ENCODE data around the gene TLL1.
A peak's percentile ranks its signal among the peaks of the same experiment; 100 is the strongest.

The TLL1 gene

DNA sequence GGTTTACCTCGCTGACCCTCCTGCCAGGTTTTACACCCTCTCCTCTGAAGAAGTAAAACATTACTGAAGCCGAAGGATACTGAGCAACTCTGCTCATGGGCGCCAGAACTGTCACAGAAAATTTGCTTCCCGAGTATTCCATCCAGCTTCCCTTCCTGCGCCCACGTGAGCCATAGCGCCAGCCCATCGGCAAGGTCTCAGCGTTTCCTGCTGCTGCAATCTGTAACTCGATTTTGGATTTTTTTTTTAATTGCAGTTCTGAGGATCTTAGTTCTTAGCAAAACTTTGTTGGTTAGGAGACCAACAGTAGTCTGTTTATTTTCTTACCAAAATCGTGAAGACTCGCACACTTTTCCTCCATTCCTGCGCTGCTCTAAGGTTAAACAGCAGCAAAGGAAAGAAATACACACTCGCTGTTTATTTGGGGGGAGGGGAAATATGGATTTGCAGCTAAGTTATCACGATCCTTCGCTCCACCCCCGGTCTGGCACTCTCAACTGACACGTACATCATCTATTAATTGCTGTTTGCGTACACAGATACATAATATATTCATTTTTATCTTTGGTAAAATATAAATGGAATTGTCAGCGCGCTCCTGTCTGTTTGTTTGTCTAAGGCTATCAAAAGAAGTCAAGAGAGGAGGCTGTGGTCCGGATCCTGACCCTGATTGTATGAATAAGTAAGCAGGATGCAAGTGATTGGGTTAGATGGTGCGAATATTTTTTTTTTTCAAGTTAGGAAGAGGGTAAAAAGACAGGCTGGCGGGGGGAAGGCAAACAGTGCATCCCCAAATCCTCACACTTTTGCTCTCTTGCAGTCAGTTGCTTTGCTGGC is at the start of gene TLL1:
Gene TLL1, plus strand, starts transcription at position 777 of the 837 bp plus-strand sequence. CDS start 668 bp downstream, outside the sequence.
- Mint-ChIP-seq H3K36me3 (no peaks in the 10 kb centered on the region), H3K4me1 (ENCODE audit: low read depth) (peaks cover 13% of the 10 kb centered on the region), H3K9me3 (ENCODE audit: low read depth) (peaks cover 4% of the 10 kb centered on the region), H3K4me3 (peak within 1 kb of the TSS; percentile 46), H3K27me3 (peaks cover 38% of the 10 kb centered on the region), H3K27ac (no peak within 1 kb of the TSS)

DNA sequence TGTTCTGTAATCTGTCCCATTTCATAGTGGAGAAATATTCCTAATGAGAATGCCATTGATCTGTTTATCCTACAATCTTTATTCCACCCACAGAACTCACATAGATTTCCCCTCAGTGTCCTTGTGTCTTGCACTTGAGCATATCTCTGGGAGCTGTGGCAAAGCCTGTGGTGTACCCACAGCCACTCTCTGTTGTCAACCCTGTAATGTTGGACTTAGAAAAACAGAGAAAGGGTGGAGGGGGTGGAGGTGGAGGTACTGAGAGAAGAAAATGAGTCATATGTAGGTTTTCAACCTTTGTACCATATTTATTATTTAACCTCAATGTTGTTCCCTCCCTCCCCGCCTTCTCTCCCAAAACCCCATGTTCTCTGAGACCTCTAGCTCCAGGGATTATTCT is 46.9 kb upstream of the TLL1 start:
- Mint-ChIP-seq H3K9me3 (ENCODE audit: low read depth) (peaks cover 11% of the 10 kb centered on the region), H3K36me3 (no peaks in the 10 kb centered on the region), H3K27ac (no peak overlapping the region), H3K4me3 (no peak overlapping the region), H3K27me3 (no peaks in the 10 kb centered on the region), H3K4me1 (ENCODE audit: low read depth) (no peaks in the 10 kb centered on the region)

DNA sequence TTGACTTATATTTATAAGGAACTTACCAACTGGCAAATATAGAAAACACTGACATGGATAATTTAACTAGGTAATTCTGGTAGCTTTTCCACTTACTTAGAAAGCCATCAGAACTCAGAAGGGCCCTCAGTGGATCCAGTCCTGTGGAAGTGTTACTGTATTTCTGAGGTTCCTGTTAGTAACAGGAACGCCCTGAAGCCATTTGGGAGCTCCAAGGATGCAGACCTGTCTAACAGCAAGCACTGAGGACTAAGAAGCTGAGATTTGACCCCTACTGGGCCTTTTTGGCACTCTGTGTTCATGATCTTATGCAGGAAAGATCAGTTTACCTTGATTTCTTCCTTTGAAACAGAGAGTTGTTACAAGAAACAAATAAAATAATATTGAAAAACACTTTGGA is 46.0 kb upstream of the TLL1 start:
- H3K27ac Mint-ChIP-seq = no peak overlapping the region

DNA sequence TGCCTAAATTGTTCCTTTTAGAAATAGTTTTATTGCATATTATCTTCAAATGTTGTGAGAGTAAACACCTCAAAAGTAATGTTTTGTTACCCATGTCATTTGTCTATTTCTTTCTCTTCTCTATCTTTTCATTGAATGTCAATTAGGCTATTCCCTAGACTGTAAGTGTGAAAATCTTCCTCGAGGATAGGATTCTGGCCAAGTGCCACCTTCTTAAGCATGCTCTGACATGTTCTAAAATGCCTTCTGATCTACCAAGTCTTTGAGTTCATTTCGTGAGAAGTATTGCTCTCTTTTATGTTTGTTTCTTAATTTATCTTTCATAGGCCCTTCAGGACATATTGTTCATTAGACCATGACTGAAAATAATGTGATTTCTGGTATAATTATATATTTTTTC is 44.1 kb upstream of the TLL1 start:
- H3K4me3 Mint-ChIP-seq = no peak overlapping the region
- H3K27me3 Mint-ChIP-seq = no peaks in the 10 kb centered on the region
- H3K27ac Mint-ChIP-seq = no peak overlapping the region
- H3K4me1 Mint-ChIP-seq (ENCODE audit: low read depth) = no peaks in the 10 kb centered on the region
- H3K36me3 Mint-ChIP-seq = no peaks in the 10 kb centered on the region
- H3K9me3 Mint-ChIP-seq (ENCODE audit: low read depth) = peaks cover 11% of the 10 kb centered on the region

More for the DNA sequence above, 46.0 kb upstream of the TLL1 start:
- Mint-ChIP-seq H3K9me3 (ENCODE audit: low read depth) (peaks cover 11% of the 10 kb centered on the region), H3K36me3 (no peaks in the 10 kb centered on the region), H3K4me1 (ENCODE audit: low read depth) (no peaks in the 10 kb centered on the region), H3K27me3 (no peaks in the 10 kb centered on the region), H3K4me3 (no peak overlapping the region)

DNA sequence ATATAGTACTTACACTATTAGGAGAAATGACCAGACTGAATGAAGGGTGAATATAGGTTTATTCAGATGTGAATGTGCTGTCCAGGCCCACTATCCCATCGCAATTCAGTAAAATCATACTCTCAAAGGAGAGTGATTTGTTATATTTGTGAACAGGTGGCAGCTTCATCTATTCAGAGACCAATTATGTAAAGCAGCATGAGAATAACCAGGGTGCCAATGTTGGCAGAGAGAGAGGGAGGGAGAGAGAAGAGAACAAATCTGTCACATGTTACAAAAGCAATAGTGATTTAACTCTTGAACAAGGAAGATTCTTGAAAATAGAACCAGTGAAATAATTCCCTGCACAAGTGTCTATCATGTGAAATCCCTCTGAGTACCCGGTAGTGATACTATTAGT is 38.9 kb upstream of the TLL1 start:
- Mint-ChIP-seq H3K27ac (no peak overlapping the region), H3K4me1 (ENCODE audit: low read depth) (no peaks in the 10 kb centered on the region), H3K9me3 (ENCODE audit: low read depth) (peaks cover 5% of the 10 kb centered on the region), H3K27me3 (no peaks in the 10 kb centered on the region), H3K4me3 (no peak overlapping the region), H3K36me3 (no peaks in the 10 kb centered on the region)

DNA sequence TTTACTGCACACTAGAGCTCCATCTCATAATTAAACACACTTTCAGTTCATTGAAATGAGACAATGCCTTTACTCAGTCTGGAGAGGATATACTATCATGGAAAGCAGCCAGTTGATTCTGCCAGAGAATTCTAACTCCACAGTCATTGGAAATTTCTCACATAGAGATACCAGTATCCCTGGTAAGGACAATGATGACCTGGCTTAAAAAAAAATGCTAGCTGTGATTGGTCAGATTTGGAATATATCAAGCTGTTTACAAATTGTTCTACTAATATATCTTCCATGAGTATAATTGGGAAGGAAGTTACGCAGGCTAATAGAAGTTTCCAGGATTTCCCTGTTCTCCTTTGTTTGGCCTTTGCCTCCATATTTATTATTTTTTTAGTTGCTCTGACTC is 34.5 kb upstream of the TLL1 start:
- peaks cover 2% of the 10 kb centered on the region for H3K27me3 Mint-ChIP-seq
- no peak overlapping the region for H3K4me3 Mint-ChIP-seq
- H3K27ac Mint-ChIP-seq = no peak overlapping the region
- H3K9me3 Mint-ChIP-seq (ENCODE audit: low read depth) = peaks cover 5% of the 10 kb centered on the region
- H3K36me3 Mint-ChIP-seq = no peaks in the 10 kb centered on the region
- H3K4me1 Mint-ChIP-seq (ENCODE audit: low read depth) = no peaks in the 10 kb centered on the region

DNA sequence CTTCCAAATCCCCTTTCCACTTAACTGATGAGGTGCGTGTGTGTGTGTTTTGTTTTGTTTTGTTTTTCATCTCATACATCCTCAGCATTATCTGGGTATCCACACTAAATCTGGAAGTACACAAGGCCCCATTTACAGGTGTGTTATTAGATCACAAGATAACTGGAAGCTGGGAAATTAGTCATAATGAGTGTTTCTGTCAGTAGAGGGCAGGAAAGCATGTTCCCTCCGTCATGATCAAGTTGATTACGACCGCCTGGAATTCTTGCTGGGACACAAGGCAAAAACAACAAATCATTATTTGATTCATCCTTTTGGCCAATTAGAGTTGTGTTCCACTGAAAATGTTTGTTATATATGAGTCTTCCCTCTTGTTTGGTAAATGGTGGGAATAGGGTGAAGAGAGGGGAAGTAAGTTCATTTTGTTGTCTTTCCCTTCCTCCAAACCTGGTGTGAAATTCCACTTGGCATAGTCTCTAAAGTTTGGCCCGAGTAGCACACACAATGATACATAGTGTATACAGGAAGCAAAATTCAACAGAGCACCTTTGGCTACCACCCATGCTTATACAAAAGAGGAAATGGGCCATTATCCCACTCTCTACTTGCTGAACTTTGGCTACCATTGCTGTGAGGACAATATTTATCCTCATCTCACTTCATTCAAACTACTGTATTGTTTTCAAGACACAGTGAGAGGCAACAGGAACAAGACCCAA is 33.3 kb upstream of the TLL1 start:
- H3K4me1 Mint-ChIP-seq (ENCODE audit: low read depth) = no peaks in the 10 kb centered on the region
- no peaks in the 10 kb centered on the region for H3K36me3 Mint-ChIP-seq
- H3K27me3 Mint-ChIP-seq = peaks cover 2% of the 10 kb centered on the region
- no peak overlapping the region for H3K4me3 Mint-ChIP-seq
- no peak overlapping the region for H3K27ac Mint-ChIP-seq
- peaks cover 5% of the 10 kb centered on the region for H3K9me3 Mint-ChIP-seq (ENCODE audit: low read depth)

DNA sequence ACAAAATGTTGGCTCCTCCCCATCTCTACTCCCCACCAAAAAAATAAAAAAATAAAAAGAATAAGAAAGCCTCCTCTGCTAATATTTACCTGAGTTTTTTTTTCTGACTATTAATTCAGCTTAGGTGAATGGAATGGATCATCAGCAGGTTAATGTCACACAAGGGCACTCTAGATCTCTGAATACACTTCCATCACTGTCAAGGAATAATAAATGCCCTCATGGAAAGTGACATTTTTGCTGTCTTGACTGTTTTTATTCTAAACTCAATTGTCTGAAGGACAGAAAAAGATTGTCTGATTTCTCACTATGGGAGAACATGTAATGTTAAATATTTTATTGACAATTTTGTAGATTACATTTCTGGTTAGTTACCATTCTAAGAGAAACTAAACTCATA is 30.4 kb upstream of the TLL1 start:
- Mint-ChIP-seq H3K4me3 (no peak overlapping the region), H3K9me3 (ENCODE audit: low read depth) (no peaks in the 10 kb centered on the region), H3K27ac (no peak overlapping the region), H3K27me3 (peaks cover 2% of the 10 kb centered on the region), H3K4me1 (ENCODE audit: low read depth) (no peaks in the 10 kb centered on the region), H3K36me3 (no peaks in the 10 kb centered on the region)

DNA sequence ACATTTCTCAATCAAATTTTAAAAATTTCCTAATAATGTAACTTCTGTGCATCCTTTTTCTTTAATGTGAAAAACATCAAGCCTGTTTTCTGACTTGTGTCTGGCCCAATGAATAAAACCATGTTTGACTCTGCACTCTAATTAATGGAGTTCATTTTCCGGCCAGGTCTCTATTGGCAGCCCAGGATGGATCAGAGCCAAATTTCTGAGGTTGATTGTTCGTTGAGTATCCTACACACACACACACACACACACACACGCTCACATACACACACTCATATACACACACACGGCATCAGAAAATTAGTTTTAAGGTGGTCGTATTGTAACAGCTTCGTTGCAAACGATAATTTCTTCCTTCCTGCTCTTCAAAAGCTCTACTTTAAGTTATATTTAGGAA is 28.9 kb upstream of the TLL1 start:
- Mint-ChIP-seq H3K36me3 (no peaks in the 10 kb centered on the region), H3K4me3 (no peak overlapping the region), H3K27me3 (peaks cover 2% of the 10 kb centered on the region), H3K4me1 (ENCODE audit: low read depth) (no peaks in the 10 kb centered on the region), H3K9me3 (ENCODE audit: low read depth) (no peaks in the 10 kb centered on the region), H3K27ac (no peak overlapping the region)

DNA sequence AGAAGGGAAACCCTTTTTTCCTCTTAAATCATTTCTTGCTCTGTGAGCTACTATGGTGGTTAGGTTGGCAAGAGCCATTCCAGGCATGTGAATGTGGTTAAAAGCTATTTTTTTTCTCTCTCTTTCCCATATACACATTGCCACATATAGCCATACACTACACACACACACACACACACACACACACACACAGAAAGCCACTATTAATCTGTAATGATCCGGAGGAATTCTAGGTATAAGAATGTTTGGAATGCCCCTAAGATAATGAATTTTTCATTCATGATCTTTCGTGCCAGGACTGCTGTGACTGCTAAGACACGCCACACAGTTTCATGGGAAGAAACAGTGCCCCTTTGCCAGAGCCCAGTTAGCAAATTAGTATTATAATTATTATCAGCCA is 21.8 kb upstream of the TLL1 start:
- no peaks in the 10 kb centered on the region for H3K36me3 Mint-ChIP-seq
- H3K27me3 Mint-ChIP-seq = no peaks in the 10 kb centered on the region
- no peak overlapping the region for H3K4me3 Mint-ChIP-seq
- no peaks in the 10 kb centered on the region for H3K9me3 Mint-ChIP-seq (ENCODE audit: low read depth)
- H3K27ac Mint-ChIP-seq = no peak overlapping the region
- H3K4me1 Mint-ChIP-seq (ENCODE audit: low read depth) = no peaks in the 10 kb centered on the region

DNA sequence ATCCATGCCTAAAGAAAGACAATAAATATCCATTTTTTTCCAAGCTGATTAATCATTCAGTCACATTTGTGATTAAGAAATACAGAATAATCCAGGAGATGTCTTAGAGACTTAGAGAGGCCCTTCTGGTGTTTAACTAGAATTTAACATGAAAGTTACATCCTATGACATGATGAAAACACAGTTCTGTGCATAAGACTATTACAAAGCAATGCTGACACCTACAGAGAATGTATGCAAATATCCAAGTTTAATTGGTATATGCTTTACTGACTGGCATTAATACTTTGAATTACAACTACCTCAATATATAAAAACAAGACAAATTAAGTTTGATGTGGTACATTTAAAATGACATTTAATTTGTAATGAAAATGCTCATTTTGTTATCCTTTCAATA is 17.8 kb upstream of the TLL1 start:
- Mint-ChIP-seq H3K9me3 (ENCODE audit: low read depth) (no peaks in the 10 kb centered on the region), H3K4me3 (no peak overlapping the region), H3K4me1 (ENCODE audit: low read depth) (no peaks in the 10 kb centered on the region)

DNA sequence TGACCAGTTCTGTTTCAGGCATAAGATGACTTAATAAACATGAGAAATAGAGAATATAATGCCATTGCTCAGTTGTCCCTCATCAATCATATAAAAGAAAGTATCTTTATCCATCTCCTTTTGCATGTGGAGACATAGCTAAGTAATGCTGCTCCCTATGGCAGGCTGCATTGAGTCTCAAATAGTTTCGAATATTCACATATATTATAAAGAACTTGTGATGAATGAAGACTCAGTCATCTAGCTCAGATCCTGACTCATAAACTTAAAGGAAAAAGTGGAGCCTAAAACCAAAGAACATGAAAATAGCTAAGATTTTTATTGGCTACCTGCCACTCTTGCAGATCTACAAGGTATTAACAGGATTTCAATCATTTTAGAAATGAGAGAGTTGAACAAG is 11.7 kb upstream of the TLL1 start:
- Mint-ChIP-seq H3K27me3 (peaks cover 1% of the 10 kb centered on the region), H3K36me3 (no peaks in the 10 kb centered on the region), H3K9me3 (ENCODE audit: low read depth) (no peaks in the 10 kb centered on the region), H3K4me1 (ENCODE audit: low read depth) (no peaks in the 10 kb centered on the region), H3K4me3 (no peak overlapping the region), H3K27ac (no peak overlapping the region)

More for the DNA sequence above, 17.8 kb upstream of the TLL1 start:
- H3K27me3 Mint-ChIP-seq = peaks cover 1% of the 10 kb centered on the region
- H3K27ac Mint-ChIP-seq = no peak overlapping the region
- no peaks in the 10 kb centered on the region for H3K36me3 Mint-ChIP-seq

DNA sequence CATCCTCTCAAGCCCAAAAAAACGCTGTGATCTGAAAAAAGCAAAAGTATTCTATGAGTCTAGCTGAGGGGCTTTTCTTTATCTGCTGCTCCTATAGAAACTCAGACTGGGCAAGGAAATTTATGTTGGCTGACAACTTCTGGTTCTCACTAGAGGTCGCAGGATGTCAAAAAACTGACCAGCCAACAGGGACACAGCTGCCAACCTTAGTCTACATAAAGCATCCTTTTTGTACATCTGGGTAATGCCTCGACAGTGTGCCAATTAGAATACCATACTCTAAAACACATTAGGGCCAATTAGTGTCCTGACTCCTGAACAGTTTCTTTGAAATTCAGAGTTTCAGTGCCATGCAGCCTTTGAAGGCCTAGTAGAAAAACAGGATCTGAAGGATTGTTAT is 8.8 kb upstream of the TLL1 start:
- no peaks in the 10 kb centered on the region for H3K4me1 Mint-ChIP-seq (ENCODE audit: low read depth)
- H3K27ac Mint-ChIP-seq = no peak overlapping the region
- no peaks in the 10 kb centered on the region for H3K9me3 Mint-ChIP-seq (ENCODE audit: low read depth)
- no peak overlapping the region for H3K4me3 Mint-ChIP-seq
- no peaks in the 10 kb centered on the region for H3K36me3 Mint-ChIP-seq
- no peaks in the 10 kb centered on the region for H3K27me3 Mint-ChIP-seq

DNA sequence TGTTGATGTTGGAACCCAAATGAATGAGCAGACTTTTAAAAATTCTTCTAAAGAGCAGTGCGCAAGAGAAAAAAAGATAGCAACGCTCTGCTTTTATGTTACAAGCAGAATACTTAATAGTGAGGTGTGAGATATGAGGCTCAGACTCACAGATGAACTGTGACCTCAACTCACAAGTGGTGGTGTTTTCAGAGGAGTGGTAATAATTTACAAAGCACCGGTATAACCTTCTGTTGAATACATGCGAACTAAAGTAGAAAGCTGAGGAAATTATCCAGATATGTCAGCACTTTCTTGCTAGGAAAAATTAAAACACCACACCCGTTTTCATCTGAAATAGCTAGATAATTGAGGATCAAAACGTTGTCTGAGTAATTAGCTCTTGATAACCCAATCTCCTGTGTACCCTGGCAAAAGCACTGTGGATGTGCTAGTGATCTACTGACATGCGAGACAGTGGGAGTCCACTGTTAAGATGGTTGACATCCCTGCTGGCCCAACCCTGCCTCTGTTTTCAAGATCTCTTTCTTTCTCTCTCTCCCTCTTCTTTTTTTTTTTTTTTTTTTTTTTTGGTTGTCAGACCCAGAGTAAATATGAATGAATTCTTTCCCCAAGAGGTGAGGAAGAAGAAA is 6.9 kb upstream of the TLL1 start:
- no peaks in the 10 kb centered on the region for H3K4me1 Mint-ChIP-seq (ENCODE audit: low read depth)
- H3K36me3 Mint-ChIP-seq = no peaks in the 10 kb centered on the region
- H3K27ac Mint-ChIP-seq = no peak overlapping the region
- no peak overlapping the region for H3K4me3 Mint-ChIP-seq
- no peaks in the 10 kb centered on the region for H3K9me3 Mint-ChIP-seq (ENCODE audit: low read depth)
- H3K27me3 Mint-ChIP-seq = peaks cover 5% of the 10 kb centered on the region

DNA sequence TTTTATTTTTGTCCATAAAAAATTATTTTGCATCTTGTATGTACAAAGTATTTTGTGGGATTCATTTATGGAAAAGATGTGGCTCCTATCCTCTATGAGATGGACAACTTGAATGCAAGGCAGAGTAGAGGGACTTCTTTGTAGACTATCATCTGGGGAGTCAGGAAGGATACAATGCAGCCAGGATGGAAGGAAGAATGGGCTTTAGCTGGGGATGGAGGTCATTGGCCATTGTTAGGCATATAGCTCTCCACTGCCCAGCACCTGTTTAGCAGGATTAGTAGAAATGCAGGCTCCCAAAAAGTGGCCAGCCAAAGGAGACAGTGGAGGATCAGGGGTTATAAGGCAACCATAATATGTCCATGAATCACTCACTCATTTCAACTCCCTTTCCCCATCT is 5.1 kb upstream of the TLL1 start:
- H3K9me3 Mint-ChIP-seq (ENCODE audit: low read depth) = no peaks in the 10 kb centered on the region
- peaks cover 17% of the 10 kb centered on the region for H3K27me3 Mint-ChIP-seq
- H3K4me1 Mint-ChIP-seq (ENCODE audit: low read depth) = peaks cover 2% of the 10 kb centered on the region
- no peak overlapping the region for H3K4me3 Mint-ChIP-seq
- no peak overlapping the region for H3K27ac Mint-ChIP-seq
- H3K36me3 Mint-ChIP-seq = no peaks in the 10 kb centered on the region
